H1 (cell line): ENCODE data around the gene TOP1. TPM values are rescaled to one million over a fixed set of nuclear protein-coding genes. Genes with fewer than 3 reads are reported as not detected.

Experiments
- ASH2L ChIP-seq: fragments of 200-600, 300-600 bp; sonication (generic); IDR thresholded peaks from one replicate; pipeline ENCODE4 v1.7.1; 2017; ENCODE audit warnings: low read length
- ATF3 ChIP-seq: IDR thresholded peaks from 2 replicates; pipeline ENCODE4 v1.6.1; 2011; ENCODE audit warnings: low read depth, mild to moderate bottlenecking, low read length; ENCODE audit not compliant: insufficient read depth
- JUND ChIP-seq: IDR thresholded peaks from 2 replicates; pipeline ENCODE4 v1.6.1; 2011; ENCODE audit warnings: mild to moderate bottlenecking, improper control_type of control experiment, low read length
- POU5F1 ChIP-seq: IDR thresholded peaks from 2 replicates; pipeline ENCODE4 v1.6.1; 2011; ENCODE audit warnings: low read depth, mild to moderate bottlenecking, low read length, moderate library complexity
- ZNF274 ChIP-seq: IDR thresholded peaks from 2 replicates; pipeline ENCODE4 v1.7.0; 2012; ENCODE audit warnings: low read length, borderline replicate concordance; ENCODE audit errors: extremely low read depth
- polyA plus RNA-seq, 7 experiments: library from polyadenylated mRNA; depleted of rRNA in 3 of 7; stranded (reverse) in 5 of 7; unstranded in 2 of 7; fragments of >200 nt in 5 of 7; fragments of 200-250 nt in 2 of 7; gene quantifications; 1 replicate in 5 of 7; 2 replicates in 1 of 7; 4 replicates in 1 of 7; pipeline versions ENCODE4 v1.2.1 to v1.2.3, GENCODE V29; 2011 to 2013; ENCODE audit warnings: missing spikeins in 2 of 7, mixed read lengths in 2 of 7
- total RNA-seq: library from RNA; stranded (reverse); fragmentation: NEBNext Ultra II Directional; extraction: Animal tissue kit (Norgen Biotek cat#: 25700); gene quantifications from 2 replicates; pipeline ENCODE4 v1.2.1, GENCODE V29; 2021

The TOP1 gene
- total and polyA plus RNA-seq, 2 of the 8 experiments (the other 6 are each of a cell fraction or from before 2014, with no cell fraction given): 7.4 to 108 TPM

GRCh38 chr20:41030061-41030460, 1.4 kb downstream of the TOP1 start (continued):
- TF ChIP-seq ASH2L: no peak
- no peak for TF ChIP-seq ZNF274
- no peak for TF ChIP-seq ATF3
- no peak for TF ChIP-seq POU5F1
- no peak for TF ChIP-seq JUND
